ENCODE data around the gene CCSER1.
"Not testable (repeated sequence)": the region's sequence is repeated elsewhere in the genome, so short reads cannot be mapped to it uniquely, and the experiment has no call there.

The CCSER1 gene

GRCh38 chr4:91064157-91064853, 937.1 kb downstream of the CCSER1 start:
- DNase-seq (ENCODE audit: low spot score), result no peak

- no peak for DNase-seq (ENCODE audit: low spot score)
Measured at GRCh38 chr4:91065117-91065516, 937.9 kb downstream of the CCSER1 start.

- no peak for DNase-seq (ENCODE audit: low spot score)
Measured at GRCh38 chr4:91070736-91071135, 943.5 kb downstream of the CCSER1 start.

- DNase-seq (ENCODE audit: low spot score), result no peak
Measured at GRCh38 chr4:91076147-91076546, 949.0 kb downstream of the CCSER1 start.

GRCh38 chr4:91085961-91086360, 958.8 kb downstream of the CCSER1 start:
- DNase-seq (ENCODE audit: low spot score), result no peak

- no peak for DNase-seq (ENCODE audit: low spot score)
Measured at GRCh38 chr4:91087743-91088142, 960.5 kb downstream of the CCSER1 start.

- DNase-seq (ENCODE audit: low spot score), result no peak
Measured at GRCh38 chr4:91089178-91089577, 962.0 kb downstream of the CCSER1 start.

GRCh38 chr4:91092398-91092980, 965.3 kb downstream of the CCSER1 start:
- DNase-seq (ENCODE audit: low spot score), result no peak

- DNase-seq (ENCODE audit: low spot score), result not testable (repeated sequence)
Measured at GRCh38 chr4:91094220-91094619, 967.0 kb downstream of the CCSER1 start.

GRCh38 chr4:91099666-91100065, 972.5 kb downstream of the CCSER1 start:
- no peak for DNase-seq (ENCODE audit: low spot score)

GRCh38 chr4:91108751-91109150, 981.6 kb downstream of the CCSER1 start:
- DNase-seq (ENCODE audit: low spot score), result no peak

GRCh38 chr4:91111556-91111955, 984.4 kb downstream of the CCSER1 start:
- no peak for DNase-seq (ENCODE audit: low spot score)

- no peak for DNase-seq (ENCODE audit: low spot score)
Measured at GRCh38 chr4:91113130-91113706, 986.0 kb downstream of the CCSER1 start.

- DNase-seq (ENCODE audit: low spot score), result no peak
Measured at GRCh38 chr4:91114386-91114785, 987.2 kb downstream of the CCSER1 start.

GRCh38 chr4:91116861-91117260, 989.7 kb downstream of the CCSER1 start:
- DNase-seq (ENCODE audit: low spot score), result no peak

- DNase-seq (ENCODE audit: low spot score), result no peak
Measured at GRCh38 chr4:91118597-91118996, 991.4 kb downstream of the CCSER1 start.

GRCh38 chr4:91123742-91124141, 996.5 kb downstream of the CCSER1 start:
- DNase-seq (ENCODE audit: low spot score), result no peak

GRCh38 chr4:91127192-91127591, 1000.0 kb downstream of the CCSER1 start:
- DNase-seq (ENCODE audit: low spot score), result no peak

- no peak for DNase-seq (ENCODE audit: low spot score)
Measured at GRCh38 chr4:91127831-91128230, 1000.6 kb downstream of the CCSER1 start.

- DNase-seq (ENCODE audit: low spot score), result no peak
Measured at GRCh38 chr4:91128519-91128918, 1001.3 kb downstream of the CCSER1 start.

GRCh38 chr4:91147067-91147466, 1019.9 kb downstream of the CCSER1 start:
- no peak for DNase-seq (ENCODE audit: low spot score)

- not testable (repeated sequence) for DNase-seq (ENCODE audit: low spot score)
Measured at GRCh38 chr4:91154041-91154440, 1026.8 kb downstream of the CCSER1 start.

GRCh38 chr4:91167864-91168653, 1040.9 kb downstream of the CCSER1 start:
- DNase-seq (ENCODE audit: low spot score), result not testable (repeated sequence)
